HepG2 (cell line): ENCODE data around the gene TOR2A. TPM values are rescaled to one million over a fixed set of nuclear protein-coding genes. Genes with fewer than 3 reads are reported as not detected.
A peak's percentile ranks its signal among the peaks of the same experiment; 100 is the strongest.

Source experiments
- HES4 ChIP-seq: sonication (generic); formaldehyde crosslinking; IDR thresholded peaks from 2 replicates; pipeline ENCODE4 v1.9.0; 2021; ENCODE audit warnings: mild to moderate bottlenecking, missing genetic modification reagents, borderline replicate concordance
- HNF4A ChIP-seq: sonication (generic); formaldehyde crosslinking; IDR thresholded peaks from 2 replicates; pipeline ENCODE4 v1.4.0; 2020; ENCODE audit warnings: missing genetic modification reagents
- KDM4B ChIP-seq: sonication (generic); formaldehyde crosslinking; IDR thresholded peaks from 2 replicates; pipeline ENCODE4 v1.4.0; 2020; ENCODE audit warnings: missing genetic modification reagents
- MAX ChIP-seq: IDR thresholded peaks from 2 replicates; pipeline ENCODE4 v1.6.1; 2012; ENCODE audit warnings: inconsistent platforms
- RBFOX2 ChIP-seq: fragments of 200-400 bp; formaldehyde crosslinking; IDR thresholded peaks from 2 replicates; pipeline ENCODE4 v1.6.1; 2017; ENCODE audit warnings: low read depth, mild to moderate bottlenecking, low read length
- ZBED4 ChIP-seq: sonication (generic); formaldehyde crosslinking; IDR thresholded peaks from 2 replicates; pipeline ENCODE4 v1.4.0; 2020; ENCODE audit warnings: missing genetic modification reagents, borderline replicate concordance
- ZBTB8A ChIP-seq: sonication (generic); formaldehyde crosslinking; IDR thresholded peaks from 2 replicates; pipeline ENCODE4 v1.4.0; 2020; ENCODE audit warnings: mild to moderate bottlenecking, low read depth, missing genetic modification reagents, borderline replicate concordance
- ZNF407 ChIP-seq: sonication (generic); formaldehyde crosslinking; IDR thresholded peaks from one replicate; pipeline ENCODE4 v1.5.1; 2020; ENCODE audit warnings: mild to moderate bottlenecking, missing genetic modification reagents; ENCODE audit errors: not compliant biosample characterization
- ZNF562 ChIP-seq: sonication (generic); formaldehyde crosslinking; IDR thresholded peaks from 2 replicates; pipeline ENCODE4 v1.8.0; 2022; ENCODE audit warnings: missing genetic modification reagents, borderline replicate concordance
- ZNF639 ChIP-seq: conservative IDR thresholded peaks from 2 replicates; pipeline ENCODE4 v1.6.1; 2018; ENCODE audit warnings: missing genetic modification reagents
- ZNF710 ChIP-seq: sonication (generic); formaldehyde crosslinking; IDR thresholded peaks from 2 replicates; pipeline ENCODE4 v1.5.0; 2020; ENCODE audit warnings: mild to moderate bottlenecking, missing genetic modification reagents, borderline replicate concordance
- ZNF776 ChIP-seq: sonication (generic); formaldehyde crosslinking; IDR thresholded peaks from 2 replicates; pipeline ENCODE4 v1.4.0; 2020; ENCODE audit warnings: mild to moderate bottlenecking, missing genetic modification reagents
- polyA plus RNA-seq, 8 experiments: library from polyadenylated mRNA; depleted of rRNA in 3 of 8; stranded (reverse) in 7 of 8; unstranded in 1 of 8; fragments of >200 nt; fragmentation: Illumina TruSeq in 4 of 8; extraction: Trizol in 4 of 8; gene quantifications; 2 replicates each; pipeline versions ENCODE4 v1.2.1 to v1.2.3, GENCODE V29; 2011 to 2016; ENCODE audit warnings: low read depth in 4 of 8, missing spikeins in 1 of 8, mixed read lengths in 1 of 8; ENCODE audit not compliant: insufficient read depth in 1 of 8
- total RNA-seq, 5 experiments: library from RNA; depleted of rRNA; stranded (reverse); fragments of >200 nt; fragmentation: Illumina TruSeq; extraction: Trizol; gene quantifications; 2 replicates each; pipeline ENCODE4 v1.2.3, GENCODE V29; 2016; ENCODE audit warnings: low read depth in 1 of 5

The TOR2A gene
- total and polyA plus RNA-seq, 2 of the 13 experiments (the other 11 are each of a cell fraction or from before 2014, with no cell fraction given): 3.5 to 7.2 TPM

GRCh38 chr9:127711226-127711701 is 23.8 kb downstream of the TOR2A start (continued):
- TF ChIP-seq ZBED4 (CRISPR knock-in tag) (no peak), HES4 (CRISPR knock-in tag) (no peak), ZNF776 (CRISPR knock-in tag) (no peak), ZNF407 (CRISPR knock-in tag) (no peak), ZBTB8A (CRISPR knock-in tag) (no peak), ZNF639 (CRISPR knock-in tag) (no peak), HNF4A (CRISPR knock-in tag) (no peak), KDM4B (0 out of 2 replicates have a peak, but pooled peaks have one; percentile 55), ZNF710 (CRISPR knock-in tag) (no peak), RBFOX2 (no peak), MAX (peak; percentile 22; the same call in 1 of the 2 replicates), ZNF562 (CRISPR knock-in tag) (no peak)
